HL-60 (cell line): ENCODE results near the gene RFTN1.

ENCODE experiments used
- DNase-seq, 2 experiments: peaks; one replicate each; pipeline ENCODE4 v3.0.0-alpha.2; 2010 to 2020; ENCODE audit warnings: low read depth in 1 of 2, low spot score in 1 of 2
- H3K27ac ChIP-seq: fragments of 250-450 bp; sonication (Bioruptor Pico); replicated peaks from 2 replicates; pipeline ENCODE4 v1.5.1; 2020; ENCODE audit warnings: mild to moderate bottlenecking, moderate library complexity
- H3K27me3 ChIP-seq: fragments of 250-450 bp; sonication (Bioruptor Pico); 2 replicates; pipeline ENCODE4 v1.5.1; 2021; ENCODE audit warnings: mild to moderate bottlenecking, moderate library complexity; ENCODE audit not compliant: insufficient read depth, poor library complexity, severe bottlenecking
- H3K4me3 ChIP-seq: replicated peaks from 2 replicates; pipeline ENCODE4 v1.5.1; 2011; ENCODE audit warnings: mild to moderate bottlenecking, control low read depth, low read length; ENCODE audit not compliant: insufficient read depth
- CTCF ChIP-seq: IDR thresholded peaks from one replicate; pipeline ENCODE4 v1.5.1; 2011; ENCODE audit warnings: low read length, control low read depth, inconsistent platforms; ENCODE audit not compliant: insufficient read depth
- GABPA ChIP-seq: IDR thresholded peaks from 2 replicates; pipeline ENCODE4 v1.6.1; 2012; ENCODE audit warnings: low read depth
- POLR2AphosphoS5 ChIP-seq: IDR thresholded peaks from 2 replicates; pipeline ENCODE4 v1.6.1; 2012; ENCODE audit warnings: low read depth
- REST ChIP-seq: IDR thresholded peaks from 2 replicates; pipeline ENCODE4 v1.6.1; 2012; ENCODE audit warnings: low read depth; ENCODE audit not compliant: insufficient replicate concordance
- SPI1 ChIP-seq: IDR thresholded peaks from 2 replicates; pipeline ENCODE4 v1.6.1; 2012; ENCODE audit warnings: low read depth, mild to moderate bottlenecking, borderline replicate concordance

The RFTN1 gene

GRCh38 chr3:16546186-16547010 lies 32.9 kb upstream of the RFTN1 start:
- no peak overlapping the region for H3K4me3 ChIP-seq
- no peak for DNase-seq
- TF ChIP-seq GABPA (no peak), CTCF (no peak), SPI1 (no peak), REST (no peak), POLR2AphosphoS5 (no peak)
- H3K27me3 ChIP-seq: no peaks in the 10 kb centered on the region
- H3K27ac ChIP-seq: no peak overlapping the region

GRCh38 chr3:16545413-16546185 lies 32.1 kb upstream of the RFTN1 start:
- no peak overlapping the region for H3K4me3 ChIP-seq
- H3K27ac ChIP-seq: no peak overlapping the region

More at GRCh38 chr3:16545413-16546185, 32.1 kb upstream of the RFTN1 start:
- H3K27me3 ChIP-seq: no peaks in the 10 kb centered on the region
- DNase-seq: no peak
- TF ChIP-seq REST: no peak
- TF ChIP-seq POLR2AphosphoS5: no peak
- TF ChIP-seq SPI1: no peak
- no peak for TF ChIP-seq GABPA
- TF ChIP-seq CTCF: no peak
